Natural killer cell (primary cell): ENCODE measurements around the gene STARD4. TPM values are rescaled to one million over a fixed set of nuclear protein-coding genes. Genes with fewer than 3 reads are reported as not detected.

Experiments
- ATAC-seq, 3 donors: fragments of 150-1000 bp in 2 of 3; fragments of 200-7000 bp in 1 of 3; cut with Tn5 transposase; 1 replicate in 1 of 3; 2 replicates in 2 of 3; pipeline ENCODE4 v1.10.0; 2021; ENCODE audit warnings: mild to moderate bottlenecking in 2 of 3, moderate library complexity in 2 of 3
- DNase-seq, 2 donors: peaks; one replicate each; pipeline versions ENCODE4 v3.0.0 to v3.0.0-alpha.2; 2013 to 2021; ENCODE audit warnings: mixed read lengths in 1 of 2
- H3K27ac ChIP-seq: one replicate; pipeline ENCODE4 v1.5.1; 2013; ENCODE audit warnings: mild to moderate bottlenecking, low read length
- H3K27me3 ChIP-seq: one replicate; pipeline ENCODE4 v1.6.1; 2013; ENCODE audit warnings: low read length; ENCODE audit not compliant: control insufficient read depth, insufficient read depth
- H3K36me3 ChIP-seq: one replicate; pipeline ENCODE4 v1.6.1; 2013; ENCODE audit warnings: low read length; ENCODE audit not compliant: control insufficient read depth, insufficient read depth
- H3K4me1 ChIP-seq: one replicate; pipeline ENCODE4 v1.6.1; 2013; ENCODE audit warnings: low read length; ENCODE audit not compliant: control insufficient read depth, insufficient read depth
- H3K4me3 ChIP-seq: one replicate; pipeline ENCODE4 v1.5.1; 2013; ENCODE audit warnings: low read length
- H3K9me3 ChIP-seq: one replicate; pipeline ENCODE4 v1.6.1; 2013; ENCODE audit warnings: low read length; ENCODE audit not compliant: control insufficient read depth, insufficient read depth
- H3K27ac Mint-ChIP-seq, 2 donors: one replicate each; pipeline ENCODE4 v1.8.0; 2022; ENCODE audit warnings: mild to moderate bottlenecking in 2 of 2, mixed read lengths in 2 of 2, moderate library complexity in 1 of 2
- H3K27me3 Mint-ChIP-seq, 2 donors: one replicate each; pipeline ENCODE4 v1.8.0; 2022; ENCODE audit warnings: low read depth in 2 of 2, mixed read lengths in 2 of 2
- H3K36me3 Mint-ChIP-seq: one replicate; pipeline ENCODE4 v1.8.0; 2022; ENCODE audit warnings: mixed read lengths
- H3K4me1 Mint-ChIP-seq, 2 donors: one replicate each; pipeline ENCODE4 v1.8.0; 2022; ENCODE audit warnings: mixed read lengths in 2 of 2
- H3K4me3 Mint-ChIP-seq: one replicate; pipeline ENCODE4 v1.8.0; 2022; ENCODE audit warnings: mild to moderate bottlenecking, moderate library complexity, mixed read lengths
- H3K9me3 Mint-ChIP-seq, 2 donors: one replicate each; pipeline ENCODE4 v1.8.0; 2022; ENCODE audit warnings: mixed read lengths in 2 of 2
- WGBS: methylation state at CpG from one replicate; pipeline ENCODE4 v1.1.7; 2013; ENCODE audit warnings: missing lambda C conversion rate; ENCODE audit not compliant: insufficient coverage; 5-methylcytosine and 5-hydroxymethylcytosine counted together
- intact Hi-C: fragments of 100-400 bp; cut with micrococcal nuclease; formaldehyde crosslinking; loops from one replicate; pipeline ENCODE4 v1.14.2; 2022
- total RNA-seq, 4 donors: library from RNA; stranded (reverse); fragments of 120-200 nt in 1 of 4; gene quantifications; one replicate each; pipeline versions ENCODE4 v1.2.3 to v1.2.4, GENCODE V29; 2013 to 2022
- TF ChIP-seq, protein P1 (sequence below): fragments of 200-600 bp; IDR thresholded peaks from one replicate; pipeline ENCODE4 v1.8.0; 2022; ENCODE audit warnings: antibody characterized with exemption

Gene STARD4, protein sequence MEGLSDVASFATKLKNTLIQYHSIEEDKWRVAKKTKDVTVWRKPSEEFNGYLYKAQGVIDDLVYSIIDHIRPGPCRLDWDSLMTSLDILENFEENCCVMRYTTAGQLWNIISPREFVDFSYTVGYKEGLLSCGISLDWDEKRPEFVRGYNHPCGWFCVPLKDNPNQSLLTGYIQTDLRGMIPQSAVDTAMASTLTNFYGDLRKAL
- 10 to 100 TPM; 53.3 to 90.2 (median 53.6) TPM for total RNA-seq
- 43.7 TPM for total RNA-seq (2013)

DNA sequence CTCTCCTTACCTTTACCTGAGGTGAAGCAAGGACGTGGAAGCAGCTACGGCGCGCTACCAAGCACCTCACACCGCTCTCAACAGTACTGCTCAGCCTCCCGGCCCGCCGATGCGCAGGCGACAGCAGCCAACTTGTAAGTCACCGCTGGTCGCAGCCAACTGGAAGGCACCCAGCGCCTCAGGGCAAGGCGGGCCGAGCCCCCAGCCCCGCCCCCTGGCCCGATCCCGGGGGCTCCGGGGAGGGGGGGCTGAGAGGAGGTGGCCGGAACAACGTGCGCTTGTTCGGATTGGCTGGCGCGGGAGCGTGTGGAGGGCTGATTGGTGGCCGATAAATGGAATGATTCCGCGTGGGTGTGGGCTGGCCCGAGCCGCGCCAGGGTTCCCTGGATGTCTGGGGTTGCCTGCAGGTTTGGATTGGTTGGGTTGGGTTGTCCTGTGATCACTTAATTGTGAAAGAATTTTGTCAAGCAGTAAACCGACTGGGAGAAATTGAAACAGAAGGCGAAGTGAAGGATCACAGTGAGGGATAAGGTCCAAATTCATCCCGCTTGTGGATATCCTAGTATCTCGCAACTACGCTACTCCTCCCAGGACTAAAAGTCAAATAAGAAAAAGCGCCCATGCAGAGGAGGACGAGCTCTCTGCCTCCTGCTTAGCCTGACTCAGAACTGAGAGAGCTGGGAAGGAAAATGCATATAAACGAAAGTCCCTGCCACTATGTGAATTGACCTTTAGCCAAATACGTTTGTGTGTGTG is at the start of gene STARD4:
TSS of gene STARD4 (minus strand) at position 161 of the 756 bp plus-strand sequence. CDS start 5,102 bp downstream, outside the sequence.
- peaks cover 10% of the 10 kb centered on the region for H3K4me1 ChIP-seq
- peak within 1 kb of the TSS; percentile 98 for H3K4me3 ChIP-seq
- WGBS, result under 1% methylated on average over 41 of the region's 41 CpGs
- H3K36me3 Mint-ChIP-seq, result no peaks in the 10 kb centered on the region
- intact Hi-C loops, result loop anchor here (1.0 to 2.0 kb wide), 2 partner anchors 18 to 244 kb away; partner anchors contain the start of gene NREP
- H3K9me3 Mint-ChIP-seq, result no peaks in the 10 kb centered on the region
- no peaks in the 10 kb centered on the region for H3K36me3 ChIP-seq
- peak within 1 kb of the TSS; percentile 98 for H3K4me3 Mint-ChIP-seq
- H3K9me3 ChIP-seq, result no peaks in the 10 kb centered on the region
- H3K27ac ChIP-seq, result peak within 1 kb of the TSS; percentile 92
- peak within 1 kb of the TSS; percentile 90 to 97 for H3K27ac Mint-ChIP-seq
- TF ChIP-seq, protein P1, sequence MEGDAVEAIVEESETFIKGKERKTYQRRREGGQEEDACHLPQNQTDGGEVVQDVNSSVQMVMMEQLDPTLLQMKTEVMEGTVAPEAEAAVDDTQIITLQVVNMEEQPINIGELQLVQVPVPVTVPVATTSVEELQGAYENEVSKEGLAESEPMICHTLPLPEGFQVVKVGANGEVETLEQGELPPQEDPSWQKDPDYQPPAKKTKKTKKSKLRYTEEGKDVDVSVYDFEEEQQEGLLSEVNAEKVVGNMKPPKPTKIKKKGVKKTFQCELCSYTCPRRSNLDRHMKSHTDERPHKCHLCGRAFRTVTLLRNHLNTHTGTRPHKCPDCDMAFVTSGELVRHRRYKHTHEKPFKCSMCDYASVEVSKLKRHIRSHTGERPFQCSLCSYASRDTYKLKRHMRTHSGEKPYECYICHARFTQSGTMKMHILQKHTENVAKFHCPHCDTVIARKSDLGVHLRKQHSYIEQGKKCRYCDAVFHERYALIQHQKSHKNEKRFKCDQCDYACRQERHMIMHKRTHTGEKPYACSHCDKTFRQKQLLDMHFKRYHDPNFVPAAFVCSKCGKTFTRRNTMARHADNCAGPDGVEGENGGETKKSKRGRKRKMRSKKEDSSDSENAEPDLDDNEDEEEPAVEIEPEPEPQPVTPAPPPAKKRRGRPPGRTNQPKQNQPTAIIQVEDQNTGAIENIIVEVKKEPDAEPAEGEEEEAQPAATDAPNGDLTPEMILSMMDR, result no peak
- no peaks in the 10 kb centered on the region for H3K27me3 Mint-ChIP-seq
- no peaks in the 10 kb centered on the region for H3K27me3 ChIP-seq
- H3K4me1 Mint-ChIP-seq, result peaks cover 56 to 63% of the 10 kb centered on the region in 2 donors
- peak; percentile 94 to 99 (median 95) for ATAC-seq
- peak; percentile 94 to 97 for DNase-seq

DNA sequence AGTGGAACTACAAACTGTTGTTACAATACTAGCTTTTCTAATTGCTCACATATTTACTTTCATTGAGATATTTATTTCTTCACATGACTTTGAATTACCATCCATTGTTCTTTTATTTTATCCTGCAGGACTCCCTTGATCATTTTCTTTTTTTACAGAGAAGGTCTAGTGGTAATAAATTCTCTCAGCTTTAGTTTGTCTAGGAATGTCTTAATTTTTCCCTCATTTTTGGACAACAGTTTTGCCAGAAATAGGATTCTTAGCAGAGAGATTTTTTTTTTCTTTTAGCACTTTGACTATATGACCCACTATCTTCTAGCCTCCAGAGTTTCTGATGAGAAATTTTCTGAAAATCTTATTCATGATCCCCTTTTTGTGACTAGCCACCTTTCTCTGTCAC is 47.3 kb upstream of the STARD4 start:
- H3K27ac ChIP-seq, result no peak overlapping the region
- H3K27me3 ChIP-seq, result no peaks in the 10 kb centered on the region
- H3K36me3 ChIP-seq, result no peaks in the 10 kb centered on the region
- peaks cover 0 to 5% of the 10 kb centered on the region in 2 donors for H3K9me3 Mint-ChIP-seq
- H3K27ac Mint-ChIP-seq, result no peak overlapping the region
- DNase-seq (no peak), ATAC-seq (no peak)
- H3K9me3 ChIP-seq, result no peaks in the 10 kb centered on the region
- TF ChIP-seq, protein P1, result no peak
- no peak overlapping the region for H3K4me3 Mint-ChIP-seq
- H3K4me1 Mint-ChIP-seq, result no peaks in the 10 kb centered on the region
- no peak overlapping the region for H3K4me3 ChIP-seq
- H3K36me3 Mint-ChIP-seq, result peaks cover 14% of the 10 kb centered on the region
- H3K27me3 Mint-ChIP-seq, result peaks cover 11 to 14% of the 10 kb centered on the region in 2 donors
- H3K4me1 ChIP-seq, result no peaks in the 10 kb centered on the region
- intact Hi-C loops, result no loop called here

DNA sequence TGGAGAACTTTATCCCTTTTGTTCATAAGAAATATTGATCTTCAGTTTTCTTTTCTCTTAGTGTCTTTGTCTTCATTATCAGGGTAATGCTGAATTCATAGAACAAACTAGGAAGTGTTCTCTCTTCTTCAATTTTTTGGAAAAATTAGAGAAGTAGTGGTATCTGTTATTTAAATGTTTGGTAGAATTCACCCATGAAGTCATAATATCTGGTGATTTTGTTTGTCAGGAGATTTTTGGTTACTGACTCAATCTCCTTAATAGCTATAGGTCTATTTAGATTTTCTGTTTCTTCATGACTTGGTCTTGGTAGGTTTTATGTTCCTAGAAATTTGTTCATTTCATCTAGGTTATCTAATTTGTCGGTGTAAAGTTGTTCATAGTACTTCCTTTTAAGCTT is 45.4 kb upstream of the STARD4 start:
- Histone ChIP-seq H3K27me3 (no peaks in the 10 kb centered on the region), H3K27ac (no peak overlapping the region), H3K9me3 (no peaks in the 10 kb centered on the region), H3K4me1 (no peaks in the 10 kb centered on the region), H3K36me3 (no peaks in the 10 kb centered on the region), H3K4me3 (no peak overlapping the region)
- H3K27ac Mint-ChIP-seq, result no peak overlapping the region
- peaks cover 0 to 5% of the 10 kb centered on the region in 2 donors for H3K9me3 Mint-ChIP-seq
- no peaks in the 10 kb centered on the region for H3K4me1 Mint-ChIP-seq
- ATAC-seq, result no peak
- DNase-seq, result no peak
- H3K36me3 Mint-ChIP-seq, result peaks cover 14% of the 10 kb centered on the region
- H3K4me3 Mint-ChIP-seq, result no peak overlapping the region
- TF ChIP-seq, protein P1, result no peak
- peaks cover 11 to 14% of the 10 kb centered on the region in 2 donors for H3K27me3 Mint-ChIP-seq
- no CpG with 5 or more reads among the region's 1 CpG for WGBS
- intact Hi-C loops, result no loop called here
